ENCODE results near the gene RHOBTB1. TPM values are rescaled to one million over a fixed set of nuclear protein-coding genes. Genes with fewer than 3 reads are reported as not detected.

Gene RHOBTB1
- total RNA-seq, 6 donors from 2014 or later, result 10.4 to 28.3 (median 13.7) TPM

DNA sequence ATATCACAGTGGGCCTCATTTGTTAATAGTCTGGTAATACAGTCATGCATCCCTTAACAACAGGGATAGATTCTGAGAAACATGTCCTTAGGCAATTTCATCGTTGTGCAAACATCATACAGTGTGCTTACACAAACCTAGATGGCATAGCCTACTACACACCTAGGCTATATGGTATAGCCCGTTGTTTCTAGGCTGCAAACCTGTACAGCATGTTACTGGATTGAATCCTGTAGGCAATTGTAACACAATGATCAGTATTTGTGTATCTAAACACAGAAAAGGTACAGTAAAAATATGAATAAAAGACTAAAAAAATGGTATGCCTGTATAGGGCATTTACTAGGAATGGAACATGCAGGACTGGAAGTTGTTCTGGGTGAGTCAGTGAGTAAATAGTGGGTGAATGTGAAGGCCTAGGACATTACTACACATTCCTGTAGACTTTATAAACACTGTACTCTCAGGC lies 12.0 kb upstream of the RHOBTB1 start:
- no peaks in the 10 kb centered on the region for H3K36me3 ChIP-seq
- WGBS, 2 donors, result 77 to 89% methylated on average over 2 of the region's 2 CpGs
- no peaks in the 10 kb centered on the region for H3K4me1 ChIP-seq
- TF ChIP-seq CTCF (IDR thresholded peaks at IDR 0.05) (no peak), POLR2A (IDR thresholded peaks at IDR 0.05) (no peak), POLR2AphosphoS5 (IDR thresholded peaks at IDR 0.05) (no peak), EP300 (IDR thresholded peaks at IDR 0.05) (no peak)
- H3K9me3 ChIP-seq, result no peaks in the 10 kb centered on the region
- DNase-seq, result no peak
- no peak overlapping the region for H3K27ac ChIP-seq
- H3K27me3 ChIP-seq, result no peaks in the 10 kb centered on the region
- no peak for ATAC-seq (ENCODE audit: low FRiP score in 2 of 2)
- H3K4me3 ChIP-seq, result no peak overlapping the region

DNA sequence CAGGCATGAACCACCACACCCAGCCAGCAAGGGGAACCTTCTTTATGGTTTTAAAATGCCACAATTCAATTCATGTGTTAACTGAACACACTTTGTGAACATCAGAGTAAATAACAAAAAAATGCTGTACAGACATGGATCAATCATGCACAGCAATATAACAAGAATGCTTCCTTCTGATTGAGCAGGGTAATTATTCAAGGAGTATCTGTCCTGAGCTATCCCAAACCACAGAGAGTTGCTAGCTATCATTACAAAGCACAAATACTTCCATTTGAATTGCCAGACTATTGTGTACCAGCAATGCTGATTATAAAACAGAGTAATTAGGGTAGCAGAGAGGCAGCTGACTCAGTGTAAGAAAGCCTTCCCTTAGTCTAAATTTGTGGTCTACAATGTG lies 11.3 kb upstream of the RHOBTB1 start:
- no peaks in the 10 kb centered on the region for H3K27me3 ChIP-seq
- H3K27ac ChIP-seq, result no peak overlapping the region
- no peak overlapping the region for H3K4me3 ChIP-seq
- no peak for ATAC-seq (ENCODE audit: low FRiP score in 2 of 2)
- TF ChIP-seq CTCF (IDR thresholded peaks at IDR 0.05) (no peak), POLR2A (IDR thresholded peaks at IDR 0.05) (no peak), EP300 (IDR thresholded peaks at IDR 0.05) (no peak), POLR2AphosphoS5 (IDR thresholded peaks at IDR 0.05) (no peak)
- H3K36me3 ChIP-seq, result no peaks in the 10 kb centered on the region
- H3K4me1 ChIP-seq, result no peaks in the 10 kb centered on the region
- DNase-seq, result no peak
- H3K9me3 ChIP-seq, result no peaks in the 10 kb centered on the region

DNA sequence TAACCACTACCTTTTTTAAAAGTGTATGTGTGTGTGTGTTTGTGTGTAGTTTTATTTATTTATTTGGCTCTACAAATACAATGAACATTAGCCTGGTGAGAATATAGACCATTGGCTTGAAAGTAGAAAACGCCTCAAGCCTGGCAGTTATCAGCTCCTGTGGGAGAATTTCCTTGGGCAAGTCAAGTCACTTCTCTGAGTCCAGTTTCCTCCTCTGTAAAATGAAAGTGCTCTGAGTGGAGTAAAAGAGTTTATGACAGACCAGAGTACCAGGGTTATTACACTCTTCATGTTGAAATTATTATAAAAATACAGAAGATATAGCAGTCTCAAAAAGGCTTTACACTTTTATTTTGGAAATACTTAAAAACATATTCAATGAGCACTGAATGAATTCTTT lies 10.1 kb upstream of the RHOBTB1 start:
- ATAC-seq (ENCODE audit: low FRiP score in 2 of 2) (no peak), DNase-seq (no peak)
- no peaks in the 10 kb centered on the region for H3K36me3 ChIP-seq
- WGBS, 2 donors, result 57 to 68% methylated on average over 1 of the region's 1 CpG
- H3K4me3 ChIP-seq, result no peak overlapping the region
- no peaks in the 10 kb centered on the region for H3K9me3 ChIP-seq
- no peak overlapping the region for H3K27ac ChIP-seq
- H3K27me3 ChIP-seq, result no peaks in the 10 kb centered on the region
- TF ChIP-seq POLR2A (IDR thresholded peaks at IDR 0.05) (no peak), CTCF (IDR thresholded peaks at IDR 0.05) (no peak), EP300 (IDR thresholded peaks at IDR 0.05) (no peak), POLR2AphosphoS5 (IDR thresholded peaks at IDR 0.05) (no peak)
- no peaks in the 10 kb centered on the region for H3K4me1 ChIP-seq

DNA sequence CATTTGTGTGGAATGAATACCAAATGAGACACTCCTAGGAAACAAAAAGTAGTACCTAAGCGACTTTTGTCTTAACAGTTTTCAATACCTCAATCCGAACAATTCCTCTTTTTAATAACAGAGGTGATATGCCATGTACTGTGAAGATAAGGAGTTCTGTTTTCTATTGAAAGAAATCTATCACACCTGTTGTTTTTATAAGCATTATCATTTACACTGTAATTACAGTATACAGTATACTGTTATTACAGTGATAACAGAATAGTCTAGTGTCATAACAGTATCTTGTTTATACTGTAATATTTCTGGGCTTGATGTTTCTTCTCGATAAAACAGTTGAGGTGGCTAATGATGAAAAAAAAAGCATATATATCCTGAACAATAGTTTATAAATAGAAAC lies 9.4 kb upstream of the RHOBTB1 start:
- DNase-seq, result no peak
- H3K4me3 ChIP-seq, result no peak overlapping the region
- ATAC-seq (ENCODE audit: low FRiP score in 2 of 2), result no peak
- H3K36me3 ChIP-seq, result no peaks in the 10 kb centered on the region
- no peak overlapping the region for H3K27ac ChIP-seq
- no peaks in the 10 kb centered on the region for H3K9me3 ChIP-seq
- 72 to 75% methylated on average over 3 of the region's 3 CpGs for WGBS, 2 donors
- H3K27me3 ChIP-seq, result no peaks in the 10 kb centered on the region
- TF ChIP-seq EP300 (IDR thresholded peaks at IDR 0.05) (no peak), POLR2A (IDR thresholded peaks at IDR 0.05) (no peak), POLR2AphosphoS5 (IDR thresholded peaks at IDR 0.05) (no peak), CTCF (IDR thresholded peaks at IDR 0.05) (no peak)
- no peaks in the 10 kb centered on the region for H3K4me1 ChIP-seq

- H3K36me3 ChIP-seq, result no peaks in the 10 kb centered on the region
- H3K27me3 ChIP-seq, result no peaks in the 10 kb centered on the region
- H3K9me3 ChIP-seq, result no peaks in the 10 kb centered on the region
- H3K4me1 ChIP-seq, result no peaks in the 10 kb centered on the region
- WGBS, 2 donors, result 89 to 90% methylated on average over 7 of the region's 7 CpGs
- ATAC-seq (ENCODE audit: low FRiP score in 2 of 2) (no peak), DNase-seq (no peak)
- no peak for TF ChIP-seq CTCF (IDR thresholded peaks at IDR 0.05)
- no peak for TF ChIP-seq EP300 (IDR thresholded peaks at IDR 0.05)
- no peak for TF ChIP-seq POLR2A (IDR thresholded peaks at IDR 0.05)
- no peak for TF ChIP-seq POLR2AphosphoS5 (IDR thresholded peaks at IDR 0.05)
- no peak overlapping the region for H3K27ac ChIP-seq
- H3K4me3 ChIP-seq, result no peak overlapping the region
These were observed 8.8 kb upstream of the RHOBTB1 start for GRCh38 chr10:60952846-60953220.

Measured in upper lobe of left lung (tissue), 6 donors.